ENCODE results near the gene KLHL41. TPM values are rescaled to one million over a fixed set of nuclear protein-coding genes. Genes with fewer than 3 reads are reported as not detected.

KLHL41 gene
- total RNA-seq (2022) (0.21 TPM in 1 of 2 replicates, not detected in the other), Bru-seq, nascent RNA (percentile 35 among the genes with signal in this experiment), BruChase-seq, experiment 1, labeled RNA remaining after a 6-hour chase (percentile 30 among the genes with signal in this experiment), BruChase-seq, experiment 2, labeled RNA remaining after a 2-hour chase (percentile 32 among the genes with signal in this experiment)
- long read RNA-seq, result 0 reads

- TF ChIP-seq CTCF (IDR thresholded peaks at IDR 0.05; ENCODE audit: unreplicated experiment), result no peak
- H3K9me3 Mint-ChIP-seq (ENCODE audit: low read depth, unreplicated experiment), result no peaks in the 10 kb centered on the region
- no TSS peak for BruUV-seq (replicated peaks)
- intact Hi-C loops (cut with micrococcal nuclease; ENCODE audit: unreplicated experiment), result no loop called here
- no peak within 1 kb of the TSS for H3K4me3 Mint-ChIP-seq (ENCODE audit: low read depth, unreplicated experiment)
- no peaks in the 10 kb centered on the region for H3K27me3 Mint-ChIP-seq (ENCODE audit: unreplicated experiment)
- CTCF ChIA-PET, result interaction anchor here (0.5 to 0.8 kb wide), 3 partner anchors 12 to 24 kb away, joined by 3 to 4 read pairs (median 3); no protein-coding TSS in a partner anchor
- no peaks in the 10 kb centered on the region for H3K4me1 Mint-ChIP-seq (ENCODE audit: low read depth, unreplicated experiment)
- no peak within 1 kb of the TSS for H3K27ac Mint-ChIP-seq (ENCODE audit: unreplicated experiment)
- H3K36me3 Mint-ChIP-seq (ENCODE audit: insufficient read depth, unreplicated experiment), result peaks cover 4% of the 10 kb centered on the region
- no peak for DNase-seq
These were observed at the start of gene KLHL41 for GRCh38 chr2:169509298-169509885. Gene KLHL41, plus strand, starts transcription at chr2:169509702. Its CDS starts 77 bp downstream, at chr2:169509779.

DNA sequence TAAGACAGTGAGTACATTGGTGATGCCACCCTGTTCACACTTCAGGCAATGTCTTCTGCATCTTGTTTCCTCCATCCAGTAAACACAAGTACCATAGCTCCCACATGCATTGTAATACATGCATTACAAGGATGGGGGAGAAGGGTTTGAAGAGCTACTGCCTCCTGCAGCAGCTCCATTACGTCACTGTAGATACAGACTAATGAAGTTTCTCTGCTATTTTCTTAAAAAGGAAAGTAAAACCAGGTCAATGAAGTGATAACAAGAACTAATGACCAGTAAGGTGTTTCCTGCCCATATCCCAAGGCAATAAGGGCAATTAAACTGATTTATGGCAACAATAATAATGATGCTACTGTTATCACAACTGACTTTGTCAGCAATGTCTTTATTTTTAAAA, 48.4 kb upstream of the KLHL41 start:
- H3K9me3 Mint-ChIP-seq (ENCODE audit: low read depth, unreplicated experiment), result no peaks in the 10 kb centered on the region
- CTCF ChIA-PET, result no interaction called here

GRCh38 chr2:169462896-169463695, 46.4 kb upstream of the KLHL41 start:
- CTCF ChIA-PET, result interaction anchor here (1.0 kb wide), 1 partner anchor 11 kb away, joined by 5 read pairs; no protein-coding TSS in a partner anchor
- Mint-ChIP-seq H3K27ac (ENCODE audit: unreplicated experiment) (no peak overlapping the region), H3K36me3 (ENCODE audit: insufficient read depth, unreplicated experiment) (no peaks in the 10 kb centered on the region)

More for the DNA sequence above, 48.4 kb upstream of the KLHL41 start:
- no peak for TF ChIP-seq CTCF (IDR thresholded peaks at IDR 0.05; ENCODE audit: unreplicated experiment)
- Mint-ChIP-seq H3K27me3 (ENCODE audit: unreplicated experiment) (no peaks in the 10 kb centered on the region), H3K4me3 (ENCODE audit: low read depth, unreplicated experiment) (no peak overlapping the region), H3K36me3 (ENCODE audit: insufficient read depth, unreplicated experiment) (no peaks in the 10 kb centered on the region), H3K27ac (ENCODE audit: unreplicated experiment) (no peak overlapping the region), H3K4me1 (ENCODE audit: low read depth, unreplicated experiment) (no peaks in the 10 kb centered on the region)
- intact Hi-C loops (cut with micrococcal nuclease; ENCODE audit: unreplicated experiment), result no loop called here
- BruUV-seq (replicated peaks), result no TSS peak
- no peak for DNase-seq

More at GRCh38 chr2:169462896-169463695, 46.4 kb upstream of the KLHL41 start:
- DNase-seq, result no peak
- Mint-ChIP-seq H3K4me1 (ENCODE audit: low read depth, unreplicated experiment) (no peaks in the 10 kb centered on the region), H3K9me3 (ENCODE audit: low read depth, unreplicated experiment) (no peaks in the 10 kb centered on the region), H3K27me3 (ENCODE audit: unreplicated experiment) (no peaks in the 10 kb centered on the region), H3K4me3 (ENCODE audit: low read depth, unreplicated experiment) (no peak overlapping the region)
- TF ChIP-seq CTCF (IDR thresholded peaks at IDR 0.05; ENCODE audit: unreplicated experiment), result no peak
- BruUV-seq (replicated peaks), result no TSS peak
- intact Hi-C loops (cut with micrococcal nuclease; ENCODE audit: unreplicated experiment), result no loop called here

Measured in Calu3 (cell line).